Measurements from ENCODE around the gene WLS. TPM values are rescaled to one million over a fixed set of nuclear protein-coding genes. Genes with fewer than 3 reads are reported as not detected.
A peak's percentile ranks its signal among the peaks of the same experiment; 100 is the strongest.

Gene WLS
- total and polyA plus RNA-seq, 2 experiments from 2014 or later, result 113 to 114 TPM

DNA sequence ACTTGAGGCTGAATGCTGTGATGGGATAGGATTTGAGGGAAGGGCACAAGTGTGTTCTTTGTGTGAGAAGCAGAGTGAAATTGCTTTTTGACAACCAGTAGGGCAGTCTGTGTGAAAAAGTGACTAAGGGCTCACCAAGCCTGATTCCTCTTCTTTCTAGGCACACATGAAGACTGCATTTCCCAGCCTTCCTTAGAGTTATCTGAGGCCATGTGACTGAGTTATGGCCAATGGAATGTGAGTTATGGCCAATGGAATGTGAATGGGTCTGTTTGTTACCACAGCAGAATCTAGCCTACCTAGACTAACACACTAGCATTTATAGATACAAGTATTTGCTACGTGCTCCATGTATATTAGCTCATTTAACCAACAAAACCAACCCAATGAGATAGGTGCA is 146.6 kb downstream of the WLS start:
- DNase-seq (ENCODE audit: low read depth in 1 of 2, low spot score in 1 of 2), result peak in 1 of 2 donors; percentile 6
- no peaks in the 10 kb centered on the region for H3K4me1 ChIP-seq (ENCODE audit: low read depth)
- no peaks in the 10 kb centered on the region for H3K27me3 ChIP-seq
- TF ChIP-seq, protein P1, sequence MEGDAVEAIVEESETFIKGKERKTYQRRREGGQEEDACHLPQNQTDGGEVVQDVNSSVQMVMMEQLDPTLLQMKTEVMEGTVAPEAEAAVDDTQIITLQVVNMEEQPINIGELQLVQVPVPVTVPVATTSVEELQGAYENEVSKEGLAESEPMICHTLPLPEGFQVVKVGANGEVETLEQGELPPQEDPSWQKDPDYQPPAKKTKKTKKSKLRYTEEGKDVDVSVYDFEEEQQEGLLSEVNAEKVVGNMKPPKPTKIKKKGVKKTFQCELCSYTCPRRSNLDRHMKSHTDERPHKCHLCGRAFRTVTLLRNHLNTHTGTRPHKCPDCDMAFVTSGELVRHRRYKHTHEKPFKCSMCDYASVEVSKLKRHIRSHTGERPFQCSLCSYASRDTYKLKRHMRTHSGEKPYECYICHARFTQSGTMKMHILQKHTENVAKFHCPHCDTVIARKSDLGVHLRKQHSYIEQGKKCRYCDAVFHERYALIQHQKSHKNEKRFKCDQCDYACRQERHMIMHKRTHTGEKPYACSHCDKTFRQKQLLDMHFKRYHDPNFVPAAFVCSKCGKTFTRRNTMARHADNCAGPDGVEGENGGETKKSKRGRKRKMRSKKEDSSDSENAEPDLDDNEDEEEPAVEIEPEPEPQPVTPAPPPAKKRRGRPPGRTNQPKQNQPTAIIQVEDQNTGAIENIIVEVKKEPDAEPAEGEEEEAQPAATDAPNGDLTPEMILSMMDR (IDR thresholded peaks at IDR 0.05; ENCODE audit: low read depth, low read length), result no peak
- H3K27ac ChIP-seq, result no peak overlapping the region
- H3K36me3 ChIP-seq, result no peaks in the 10 kb centered on the region
- H3K9me3 ChIP-seq (ENCODE audit: low read depth), result no peaks in the 10 kb centered on the region
- no peak overlapping the region for H3K4me3 ChIP-seq

GRCh38 chr1:68083686-68084085 is 148.6 kb downstream of the WLS start:
- TF ChIP-seq, protein P1 (IDR thresholded peaks at IDR 0.05; ENCODE audit: low read depth, low read length), result no peak
- no peaks in the 10 kb centered on the region for H3K36me3 ChIP-seq
- no peaks in the 10 kb centered on the region for H3K27me3 ChIP-seq
- no peak overlapping the region for H3K27ac ChIP-seq
- H3K9me3 ChIP-seq (ENCODE audit: low read depth), result no peaks in the 10 kb centered on the region
- no peak for DNase-seq (ENCODE audit: low read depth in 1 of 2, low spot score in 1 of 2)
- H3K4me3 ChIP-seq, result no peak overlapping the region
- H3K4me1 ChIP-seq (ENCODE audit: low read depth), result no peaks in the 10 kb centered on the region

DNA sequence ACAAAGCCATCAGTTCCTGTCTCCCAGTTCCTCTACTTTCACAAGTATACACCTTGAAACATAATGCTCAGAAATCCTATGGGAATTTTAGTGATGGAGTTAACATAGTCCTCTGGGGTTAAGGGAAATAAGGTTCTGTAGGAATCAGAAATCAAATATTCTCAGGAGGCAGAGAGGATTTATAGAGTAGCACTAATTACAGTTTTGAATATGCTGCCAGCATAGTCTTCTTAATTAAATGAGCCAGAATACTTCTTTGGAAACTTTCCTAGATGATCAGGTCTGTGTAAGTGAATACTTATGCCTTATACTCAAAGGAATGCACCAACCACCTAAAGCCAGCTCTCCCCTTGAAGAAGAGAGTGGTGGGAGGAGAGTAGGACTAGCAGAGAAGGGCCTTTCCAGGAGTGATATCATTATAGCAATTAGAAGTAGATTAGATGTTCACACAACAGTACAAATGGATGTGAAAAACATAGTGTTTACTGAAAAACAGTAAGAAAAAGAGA is 150.5 kb downstream of the WLS start:
- no peaks in the 10 kb centered on the region for H3K4me1 ChIP-seq (ENCODE audit: low read depth)
- no peak for DNase-seq (ENCODE audit: low read depth in 1 of 2, low spot score in 1 of 2)
- H3K27ac ChIP-seq, result no peak overlapping the region
- no peaks in the 10 kb centered on the region for H3K9me3 ChIP-seq (ENCODE audit: low read depth)
- H3K27me3 ChIP-seq, result no peaks in the 10 kb centered on the region
- TF ChIP-seq, protein P1 (IDR thresholded peaks at IDR 0.05; ENCODE audit: low read depth, low read length), result no peak
- H3K4me3 ChIP-seq, result no peak overlapping the region
- no peaks in the 10 kb centered on the region for H3K36me3 ChIP-seq

- TF ChIP-seq, protein P1 (IDR thresholded peaks at IDR 0.05; ENCODE audit: low read depth, low read length), result no peak
- no peaks in the 10 kb centered on the region for H3K9me3 ChIP-seq (ENCODE audit: low read depth)
- no peaks in the 10 kb centered on the region for H3K36me3 ChIP-seq
- no peak overlapping the region for H3K4me3 ChIP-seq
- no peak overlapping the region for H3K27ac ChIP-seq
- H3K27me3 ChIP-seq, result no peaks in the 10 kb centered on the region
- no peak for DNase-seq (ENCODE audit: low read depth in 1 of 2, low spot score in 1 of 2)
- H3K4me1 ChIP-seq (ENCODE audit: low read depth), result no peaks in the 10 kb centered on the region
These were observed 153.7 kb downstream of the WLS start for GRCh38 chr1:68078647-68079046.

Other genes starting within 250 kb of the WLS start
- 3.4 and 8.7 TPM in 2 replicates for gene DIRAS3, start 181.9 kb downstream of the WLS start, total RNA-seq
- 5.0 and 12.3 TPM in 2 replicates for gene DIRAS3, start 181.9 kb downstream of the WLS start, polyA plus RNA-seq
- gene RPE65, start 217.4 kb upstream of the WLS start, total RNA-seq, result 0.51 and 0.95 TPM in 2 replicates
- gene RPE65, start 217.4 kb upstream of the WLS start, polyA plus RNA-seq, result 0.67 TPM in 1 of 2 replicates, not detected in the other

Data from cardiac muscle cell (in vitro differentiated cells and primary cell).